Posterior cingulate gyrus (tissue), 11 donors: ENCODE results near the gene ACTN3.
"Not testable (repeated sequence)": the region's sequence is repeated elsewhere in the genome, so short reads cannot be mapped to it uniquely, and the experiment has no call there.

Experiments
- DNase-seq, 10 donors: peaks; one replicate each; pipeline versions ENCODE4 v3.0.0 to v3.0.0-alpha.2; 2020 to 2021; ENCODE audit warnings: mixed read lengths in 3 of 10
- intact Hi-C: fragments of 100-400 bp; cut with DNase I; formaldehyde crosslinking; loops from one replicate; pipeline ENCODE4 v1.15.1; 2023

ACTN3 gene

GRCh38 chr11:66562907-66563583 is 16.3 kb downstream of the ACTN3 start:
- no peak for DNase-seq
- intact Hi-C loops: no loop called here

- no peak for DNase-seq
- intact Hi-C loops: no loop called here
Measured at GRCh38 chr11:66563832-66564231, 17.1 kb downstream of the ACTN3 start.

GRCh38 chr11:66564538-66564937 is 17.8 kb downstream of the ACTN3 start:
- intact Hi-C loops: no loop called here

GRCh38 chr11:66564984-66565383 is 18.3 kb downstream of the ACTN3 start:
- intact Hi-C loops: no loop called here

More at GRCh38 chr11:66564538-66564937, 17.8 kb downstream of the ACTN3 start:
- DNase-seq: no peak

GRCh38 chr11:66566221-66566620 is 19.5 kb downstream of the ACTN3 start:
- no peak for DNase-seq
- intact Hi-C loops: no loop called here

More at GRCh38 chr11:66564984-66565383, 18.3 kb downstream of the ACTN3 start:
- DNase-seq: no peak

- no peak for DNase-seq
- intact Hi-C loops: no loop called here
Measured at GRCh38 chr11:66567787-66568123, 21.1 kb downstream of the ACTN3 start.

- intact Hi-C loops: no loop called here
- peak; percentile 91 to 99 (median 96) for DNase-seq
Measured at GRCh38 chr11:66568124-66568916, 21.6 kb downstream of the ACTN3 start, which contains the start of gene CTSF. CTSF (minus strand) TSS chr11:66568606; CDS start chr11:66568486, 120 bp downstream.

- DNase-seq: no peak
- intact Hi-C loops: no loop called here
Measured at GRCh38 chr11:66569076-66569475, 22.4 kb downstream of the ACTN3 start.

GRCh38 chr11:66570079-66570849 is 23.6 kb downstream of the ACTN3 start:
- intact Hi-C loops: loop anchor here (10.0 kb wide), 1 partner anchor 275 kb away; the partner anchor contains the start of gene RCE1
- DNase-seq: no peak

GRCh38 chr11:66570850-66571180 is 24.1 kb downstream of the ACTN3 start:
- no peak for DNase-seq
- intact Hi-C loops: loop anchor here (10.0 kb wide), 1 partner anchor 274 kb away; the partner anchor contains the start of gene RCE1

- peak; percentile 62 to 96 (median 82) for DNase-seq
- intact Hi-C loops: loop anchor here (2.0 to 10.0 kb wide), 2 partner anchors 100 to 266 kb away; partner anchors contain the start of gene RCE1
Measured at GRCh38 chr11:66579017-66579606, 32.4 kb downstream of the ACTN3 start.

- intact Hi-C loops: no loop called here
- no peak for DNase-seq
Measured at GRCh38 chr11:66580803-66581202, 34.1 kb downstream of the ACTN3 start.

- DNase-seq: no peak
- intact Hi-C loops: no loop called here
Measured at GRCh38 chr11:66581261-66581660, 34.6 kb downstream of the ACTN3 start.

GRCh38 chr11:66582565-66583147 is 36.0 kb downstream of the ACTN3 start:
- intact Hi-C loops, DNase-seq: not testable (repeated sequence)

- DNase-seq, intact Hi-C loops: not testable (repeated sequence)
Measured at GRCh38 chr11:66585447-66585846, 38.7 kb downstream of the ACTN3 start.

GRCh38 chr11:66586136-66586535 is 39.4 kb downstream of the ACTN3 start:
- no peak for DNase-seq
- intact Hi-C loops: no loop called here

- peak in 1 of 10 donors; percentile 10 for DNase-seq
- intact Hi-C loops: not testable (repeated sequence)
Measured at GRCh38 chr11:66589315-66589714, 42.6 kb downstream of the ACTN3 start.

- intact Hi-C loops: no loop called here
- DNase-seq: peak in 1 of 10 donors; percentile 5
Measured at GRCh38 chr11:66589996-66590675, 43.4 kb downstream of the ACTN3 start.

- DNase-seq: no peak
- intact Hi-C loops: no loop called here
Measured at GRCh38 chr11:66591175-66591574, 44.5 kb downstream of the ACTN3 start.
